ENCODE results near the gene BRME1.

DNA sequence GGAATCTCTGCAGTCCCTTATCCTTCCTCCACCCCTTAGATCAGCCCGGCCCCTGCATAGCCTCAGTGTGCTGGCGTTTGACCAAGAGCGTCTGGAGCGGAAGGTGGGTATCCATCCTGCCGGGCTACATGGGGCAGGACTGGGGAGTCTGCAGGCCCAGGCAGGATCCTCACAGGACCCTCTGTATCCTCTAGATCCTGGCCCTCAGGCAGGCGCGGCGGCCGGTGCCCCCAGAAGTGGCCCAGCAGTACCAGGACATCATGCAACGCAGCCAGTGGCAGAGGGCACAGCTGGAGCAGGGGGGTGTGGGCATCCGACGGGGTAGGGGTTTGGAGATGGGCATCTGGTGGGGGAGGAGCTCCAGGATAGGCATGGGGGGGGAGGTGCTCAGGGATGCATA is 23.4 kb upstream of the BRME1 start:
- TF ChIP-seq POLR2AphosphoS5 (IDR thresholded peaks at IDR 0.05): no peak
- TF ChIP-seq, protein P1, sequence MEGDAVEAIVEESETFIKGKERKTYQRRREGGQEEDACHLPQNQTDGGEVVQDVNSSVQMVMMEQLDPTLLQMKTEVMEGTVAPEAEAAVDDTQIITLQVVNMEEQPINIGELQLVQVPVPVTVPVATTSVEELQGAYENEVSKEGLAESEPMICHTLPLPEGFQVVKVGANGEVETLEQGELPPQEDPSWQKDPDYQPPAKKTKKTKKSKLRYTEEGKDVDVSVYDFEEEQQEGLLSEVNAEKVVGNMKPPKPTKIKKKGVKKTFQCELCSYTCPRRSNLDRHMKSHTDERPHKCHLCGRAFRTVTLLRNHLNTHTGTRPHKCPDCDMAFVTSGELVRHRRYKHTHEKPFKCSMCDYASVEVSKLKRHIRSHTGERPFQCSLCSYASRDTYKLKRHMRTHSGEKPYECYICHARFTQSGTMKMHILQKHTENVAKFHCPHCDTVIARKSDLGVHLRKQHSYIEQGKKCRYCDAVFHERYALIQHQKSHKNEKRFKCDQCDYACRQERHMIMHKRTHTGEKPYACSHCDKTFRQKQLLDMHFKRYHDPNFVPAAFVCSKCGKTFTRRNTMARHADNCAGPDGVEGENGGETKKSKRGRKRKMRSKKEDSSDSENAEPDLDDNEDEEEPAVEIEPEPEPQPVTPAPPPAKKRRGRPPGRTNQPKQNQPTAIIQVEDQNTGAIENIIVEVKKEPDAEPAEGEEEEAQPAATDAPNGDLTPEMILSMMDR (IDR thresholded peaks at IDR 0.05): no peak
- TF ChIP-seq POLR2A (IDR thresholded peaks at IDR 0.05): no peak
- TF ChIP-seq EP300 (IDR thresholded peaks at IDR 0.05): no peak

Measured in upper lobe of left lung (tissue), 4 donors.